ENCODE data around the gene DDO.
"Not testable (repeated sequence)": the region's sequence is repeated elsewhere in the genome, so short reads cannot be mapped to it uniquely, and the experiment has no call there.

DDO gene

DNA sequence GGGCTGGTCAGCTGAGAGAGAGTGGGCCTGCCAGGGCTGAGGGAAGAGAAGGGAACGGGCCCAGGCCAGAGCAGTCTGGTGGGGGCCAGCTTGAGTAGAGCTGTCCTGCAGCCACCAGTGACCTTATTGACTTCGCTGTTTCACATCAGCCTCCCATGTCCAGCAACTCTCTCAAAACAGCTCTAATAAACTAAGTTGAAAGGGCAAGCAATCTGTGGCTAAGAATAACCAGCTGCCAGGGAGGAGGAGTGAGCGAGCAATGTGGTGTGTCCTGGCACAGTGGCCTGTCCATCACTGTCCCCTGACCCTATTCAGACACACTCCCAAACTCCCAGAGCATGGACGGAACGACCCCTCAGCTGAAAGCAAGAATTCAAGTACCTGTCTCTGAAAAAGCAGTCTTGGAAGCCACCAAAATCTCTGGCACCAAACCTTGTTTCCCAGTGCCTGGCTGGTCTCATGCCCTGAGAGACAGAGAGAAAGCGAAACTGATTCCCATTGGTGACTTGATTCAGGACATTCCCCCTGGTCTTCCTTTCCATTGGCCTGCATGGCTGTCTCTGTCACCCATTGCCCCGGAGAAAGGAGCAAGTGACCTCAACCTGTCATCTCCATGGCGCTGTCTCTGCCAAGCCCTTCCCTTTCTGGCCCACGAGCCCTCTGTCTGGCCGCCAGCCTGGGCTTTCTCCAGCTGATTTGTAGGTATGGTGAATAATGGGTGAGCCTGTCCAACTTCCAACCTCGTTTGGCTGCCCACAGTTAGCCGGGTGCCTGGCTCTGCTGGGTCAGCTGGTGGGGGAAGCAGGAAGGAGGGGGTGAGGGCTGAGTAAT lies at the start of gene DDO:
Gene DDO, minus strand, starts transcription at position 490 of the 831 bp plus-strand sequence. CDS start 2,113 bp downstream, outside the sequence.
- DNase-seq, result no peak

DNA sequence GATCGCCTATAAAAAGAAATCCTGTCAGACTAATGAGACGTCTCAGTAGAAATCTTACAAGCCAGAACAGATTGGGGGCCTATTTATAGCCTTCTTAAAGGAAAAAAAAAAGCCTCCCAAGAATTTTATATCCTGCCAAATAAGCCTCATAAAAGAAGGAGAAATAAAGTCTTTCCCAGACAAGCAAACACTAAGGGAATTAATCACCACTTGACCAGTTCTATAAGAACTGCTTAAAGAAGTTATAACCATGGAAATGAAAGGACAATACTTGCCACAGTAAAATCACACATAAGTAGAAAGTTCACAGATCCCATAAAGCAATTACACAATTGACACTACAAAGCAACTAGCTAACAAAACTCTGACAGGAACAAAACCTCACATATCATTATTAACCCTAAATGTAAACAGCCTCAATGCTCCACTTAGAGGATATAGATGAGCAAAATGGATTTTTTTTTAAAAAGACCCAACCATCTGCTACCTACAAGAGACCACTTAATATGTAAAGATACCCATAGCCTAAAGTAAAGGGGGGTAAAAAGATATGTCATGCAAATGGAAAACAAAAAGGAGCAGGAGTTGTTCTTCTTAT lies 47.6 kb upstream of the DDO start:
- no peak for DNase-seq

- DNase-seq, result no peak
Measured at GRCh38 chr6:110461376-110461775, 46.0 kb upstream of the DDO start.

DNA sequence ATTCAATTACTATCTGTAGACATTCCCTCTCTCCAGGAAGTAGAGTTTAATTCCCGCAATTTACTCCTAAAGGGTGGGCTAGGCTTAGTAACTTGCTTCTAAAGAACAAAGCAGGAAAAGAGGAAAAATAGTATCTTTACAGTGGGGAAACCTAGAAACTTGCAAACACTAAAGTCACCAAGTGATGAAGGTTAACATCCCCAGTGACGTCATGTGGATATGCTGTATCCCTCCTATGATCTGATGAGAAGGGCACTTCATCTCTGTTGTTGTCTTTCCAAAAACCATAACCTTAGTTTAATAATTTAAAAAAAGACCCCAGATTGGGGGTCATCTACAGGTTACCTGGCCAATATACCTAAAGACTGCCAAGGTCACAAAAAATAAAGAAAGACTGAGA lies 43.8 kb upstream of the DDO start:
- no peak for DNase-seq

DNA sequence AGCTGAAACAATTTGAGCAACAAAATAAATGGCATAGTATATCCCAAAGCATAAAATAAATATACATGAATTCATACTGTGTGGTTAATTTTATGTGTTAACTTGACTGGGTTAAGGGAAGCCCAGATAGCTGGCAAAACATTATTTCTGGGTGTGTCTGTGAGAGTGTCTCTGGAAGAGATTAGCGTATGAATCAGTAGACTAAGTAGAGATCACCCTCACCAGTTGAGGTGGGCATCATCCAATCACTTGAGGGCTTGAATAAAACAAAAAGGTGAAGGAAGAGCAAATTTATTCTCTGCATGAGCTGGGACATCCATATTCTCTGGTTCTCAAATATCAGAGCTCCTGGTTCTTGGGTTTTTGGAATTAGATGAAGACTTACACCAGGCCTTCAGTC lies 43.1 kb upstream of the DDO start:
- no peak for DNase-seq

- DNase-seq, result not testable (repeated sequence)
Measured at GRCh38 chr6:110457567-110458175, 42.3 kb upstream of the DDO start.

DNA sequence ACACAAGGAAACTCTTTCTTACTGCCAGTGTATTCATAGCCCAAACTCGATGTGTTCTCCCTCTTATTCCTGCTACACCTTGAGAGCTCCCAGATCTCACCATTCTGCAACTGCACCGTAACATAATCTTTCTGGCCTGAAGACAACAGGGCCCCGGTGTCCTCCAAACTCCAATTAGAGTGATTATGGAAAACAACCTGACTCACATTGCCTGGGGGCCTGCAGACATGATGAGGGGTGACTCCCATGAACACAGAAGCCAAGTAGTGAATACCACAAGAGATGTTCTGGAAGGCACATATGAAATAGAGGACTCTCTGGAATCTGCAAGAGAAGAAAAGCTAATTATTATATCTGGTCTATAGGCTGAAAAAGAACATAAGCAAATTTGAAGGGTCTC lies 41.3 kb upstream of the DDO start:
- DNase-seq, result no peak

DNA sequence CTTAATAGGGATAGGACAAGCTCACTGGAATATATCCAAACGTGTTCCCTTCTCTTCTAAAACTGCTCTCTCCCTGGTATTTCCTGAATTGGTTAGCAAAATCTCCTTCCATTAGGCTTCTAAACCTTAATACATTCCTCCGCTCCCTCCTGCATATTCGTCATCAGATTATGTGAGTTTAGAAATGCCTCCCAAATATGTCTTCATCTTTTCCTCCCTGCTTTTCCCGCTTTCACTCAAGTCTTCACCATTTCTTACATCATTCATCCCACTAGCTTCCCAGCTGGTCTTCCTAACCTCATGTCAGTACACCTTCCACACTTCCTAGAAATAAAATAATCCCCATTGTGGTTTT lies 34.1 kb upstream of the DDO start:
- no peak for DNase-seq

DNA sequence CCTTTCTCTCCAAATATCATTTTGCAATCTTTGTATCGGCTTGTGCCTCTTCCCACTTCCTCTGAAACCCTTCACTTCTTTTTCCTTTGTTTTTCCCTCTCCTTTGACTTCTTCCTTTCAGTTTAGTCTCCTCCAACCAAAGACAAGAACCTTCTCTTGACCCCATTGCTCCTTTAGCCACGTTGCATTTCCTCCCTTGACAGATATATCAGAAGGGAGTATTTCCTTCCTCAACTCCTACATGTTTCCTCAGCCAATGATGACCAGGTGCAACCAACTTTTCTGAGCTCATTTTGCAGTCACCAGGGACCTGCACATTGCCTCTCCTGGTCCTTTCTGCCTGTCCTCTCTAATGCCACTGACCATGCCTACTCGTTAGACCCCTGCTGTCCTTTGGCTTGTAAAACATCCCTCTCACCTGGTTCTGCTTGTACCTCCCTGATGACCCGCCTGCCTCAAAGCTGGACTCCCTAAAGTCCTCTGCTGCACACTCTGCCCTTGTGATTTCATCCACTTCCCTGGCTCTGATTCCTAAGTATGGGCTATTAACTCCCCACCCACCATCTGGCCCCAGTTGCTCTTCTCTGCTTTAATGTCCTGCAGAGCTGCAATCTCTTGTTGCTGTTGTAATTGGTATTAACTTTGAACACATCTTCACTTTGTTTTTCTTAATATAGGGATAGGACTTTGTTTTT lies 33.6 kb upstream of the DDO start:
- DNase-seq, result no peak

- no peak for DNase-seq
Measured at GRCh38 chr6:110447761-110448160, 32.4 kb upstream of the DDO start.

DNA sequence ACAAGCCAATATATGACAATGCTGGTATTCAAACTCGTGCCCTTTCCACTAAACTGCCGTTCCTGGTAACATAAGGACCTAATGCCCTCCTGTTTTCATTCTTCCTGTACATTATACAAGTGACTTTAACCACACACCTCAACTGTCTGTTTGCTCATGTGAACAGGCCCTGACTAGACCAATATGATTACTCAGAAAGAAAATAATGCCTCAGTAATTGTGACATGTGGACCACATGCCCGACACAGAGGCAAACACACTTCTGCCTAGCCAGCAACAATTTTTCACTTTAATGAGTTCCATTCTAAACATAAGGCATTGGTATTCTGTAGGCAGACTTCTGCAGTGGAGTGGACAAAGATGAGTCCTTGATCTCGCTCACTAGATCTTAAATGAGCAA lies 31.0 kb upstream of the DDO start:
- DNase-seq, result no peak

DNA sequence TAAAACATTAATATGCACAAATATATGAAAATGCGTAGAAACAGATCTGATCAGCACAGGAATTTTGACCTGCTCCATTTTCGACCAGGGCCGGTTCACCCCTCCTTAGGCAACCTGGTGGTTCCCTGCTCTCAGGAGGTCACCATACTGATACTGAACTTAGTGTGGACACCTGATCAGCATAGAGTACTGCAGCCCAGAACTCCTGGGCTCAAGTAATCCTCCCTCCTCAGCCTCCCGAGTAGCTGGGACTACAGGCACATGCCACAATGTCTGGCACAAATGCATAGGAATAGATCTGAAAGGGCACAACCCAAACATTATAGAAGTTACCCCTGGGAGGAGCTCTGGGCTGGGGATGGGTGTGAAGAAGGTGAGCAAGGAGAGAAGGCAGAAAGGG lies 24.7 kb upstream of the DDO start:
- no peak for DNase-seq

DNA sequence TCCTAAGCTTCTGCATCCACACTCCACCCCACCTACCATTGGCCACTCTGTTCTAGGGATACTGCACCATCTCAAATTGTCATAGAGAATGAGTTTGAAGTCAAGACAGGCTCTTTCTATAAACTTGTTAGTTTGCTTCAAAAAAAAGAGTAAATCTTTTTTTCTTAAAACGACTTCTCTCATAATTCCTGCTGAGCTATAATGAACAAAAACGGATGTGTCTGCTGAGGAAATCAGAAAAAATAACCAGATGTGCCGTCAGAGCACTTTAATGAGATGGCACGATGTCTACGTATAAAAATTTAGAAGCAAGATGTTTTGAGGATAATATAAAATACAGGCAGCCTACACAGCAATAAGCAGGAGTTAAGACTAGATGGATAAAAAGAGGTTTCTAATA lies 24.0 kb upstream of the DDO start:
- DNase-seq, result no peak

DNA sequence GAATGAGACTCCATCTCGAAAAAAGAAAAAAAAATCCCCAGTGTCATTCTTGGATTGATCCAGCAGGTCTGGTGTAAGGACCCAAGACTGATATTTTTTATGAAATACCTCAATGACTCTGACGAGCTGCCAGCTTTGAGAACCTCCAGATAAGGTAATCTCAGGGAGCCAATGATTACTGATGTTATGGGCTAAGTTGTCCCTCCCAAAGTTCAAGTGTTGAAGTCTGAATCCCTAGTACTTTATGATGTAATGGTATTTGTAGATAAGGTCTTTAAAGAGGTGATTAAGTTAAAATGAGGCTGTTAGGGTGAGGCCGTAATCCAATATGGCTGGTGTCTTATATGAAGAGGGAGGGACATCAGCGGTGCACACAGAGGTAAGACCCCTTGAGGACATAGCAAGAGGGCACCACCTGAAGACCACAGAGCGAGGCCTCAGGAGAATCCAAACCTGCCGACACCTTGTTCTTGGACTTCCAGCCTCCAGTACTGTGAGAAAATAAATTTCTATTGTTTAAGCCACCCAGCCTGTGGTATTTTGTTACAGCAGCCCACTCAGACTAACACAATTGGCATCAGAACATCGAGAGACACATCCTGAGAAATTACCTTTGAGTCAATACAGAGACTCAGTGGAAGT lies 19.7 kb upstream of the DDO start:
- DNase-seq, result no peak

DNA sequence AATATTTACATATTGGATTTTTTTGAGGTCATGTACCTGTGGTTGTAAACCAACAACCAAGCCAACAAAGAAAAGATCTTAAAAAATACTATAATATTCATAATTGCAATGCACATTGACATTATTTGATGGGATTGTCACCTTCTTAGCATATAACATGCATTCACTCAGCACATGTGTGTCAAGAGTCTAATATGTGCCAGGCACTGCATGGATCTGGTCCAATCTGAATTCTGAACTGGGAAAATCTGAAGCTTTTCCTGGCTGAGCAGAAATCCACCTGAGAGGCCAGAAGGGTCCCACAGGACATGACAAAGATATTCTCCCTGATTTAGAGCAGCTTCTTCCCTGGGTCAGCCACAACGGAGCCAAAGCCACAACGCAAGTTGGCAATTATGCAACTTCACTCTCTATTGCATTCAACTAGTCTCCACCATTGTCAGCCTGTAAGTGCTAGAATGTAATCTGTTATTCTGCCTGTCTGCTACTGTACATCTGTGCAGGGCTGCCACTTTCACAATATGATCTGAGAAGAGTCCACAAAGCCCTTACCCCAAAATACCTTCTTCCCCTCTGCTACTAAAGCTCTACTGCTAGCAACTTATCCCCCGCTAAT lies 17.0 kb upstream of the DDO start:
- no peak for DNase-seq

DNA sequence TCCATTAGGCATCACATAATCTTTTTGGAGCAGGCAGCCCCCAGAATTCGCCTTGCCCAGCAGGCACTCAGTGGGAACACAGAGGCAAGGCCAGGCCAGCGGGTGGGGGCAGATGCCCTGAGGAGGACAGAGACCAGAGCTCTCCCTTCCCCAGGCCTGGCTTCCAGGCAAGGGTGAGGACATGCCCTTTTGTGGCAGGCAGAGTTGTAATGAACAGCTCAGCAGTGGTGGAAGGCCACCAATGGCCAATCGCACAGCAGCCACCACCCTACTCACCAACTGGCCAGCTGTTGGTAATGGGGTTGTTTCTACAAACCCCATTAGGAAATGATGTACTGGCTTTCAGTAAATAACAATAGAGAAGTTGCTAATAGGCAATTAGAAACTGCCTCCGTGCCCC lies 15.4 kb upstream of the DDO start:
- DNase-seq, result no peak

- DNase-seq, result no peak
Measured at GRCh38 chr6:110430236-110430635, 14.9 kb upstream of the DDO start.

DNA sequence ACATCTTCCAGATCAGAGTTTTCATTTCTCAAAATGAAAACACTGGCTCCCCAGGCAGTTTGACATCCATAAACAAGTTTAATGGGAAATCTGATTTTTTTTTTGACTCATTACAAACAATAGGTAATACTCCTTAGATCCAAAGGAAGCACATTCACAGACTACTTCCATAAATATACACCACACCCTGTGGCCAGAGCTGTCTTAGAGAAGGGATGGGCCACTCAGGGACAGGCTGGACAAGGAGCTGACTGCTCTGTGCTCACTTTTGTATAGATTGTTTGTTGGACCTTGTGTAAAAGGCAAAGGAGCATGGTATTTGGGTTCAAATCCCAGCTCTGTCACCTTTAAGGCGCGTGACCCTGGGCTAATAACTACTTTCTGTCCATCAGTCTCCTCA lies 12.8 kb upstream of the DDO start:
- no peak for DNase-seq

- no peak for DNase-seq
Measured at GRCh38 chr6:110425816-110426215, 10.4 kb upstream of the DDO start.

DNA sequence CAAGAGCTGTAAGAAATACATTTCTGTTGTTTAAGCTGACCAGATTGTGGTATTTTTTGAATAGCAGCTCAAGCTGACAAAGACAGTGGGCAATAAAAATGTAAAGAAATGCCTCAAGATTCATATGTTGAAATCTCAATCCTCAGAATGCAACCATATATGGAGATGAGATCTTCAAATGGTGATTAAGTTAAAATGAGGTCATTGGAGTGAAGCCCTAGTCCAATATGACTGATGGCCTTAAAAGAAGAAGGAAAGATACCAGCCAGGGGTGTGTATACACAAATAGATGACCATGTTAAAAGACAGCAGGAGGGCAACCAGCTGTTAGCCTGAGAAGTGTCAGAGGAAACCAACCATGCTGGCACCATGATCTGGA lies 7.1 kb upstream of the DDO start:
- DNase-seq, result no peak

DNA sequence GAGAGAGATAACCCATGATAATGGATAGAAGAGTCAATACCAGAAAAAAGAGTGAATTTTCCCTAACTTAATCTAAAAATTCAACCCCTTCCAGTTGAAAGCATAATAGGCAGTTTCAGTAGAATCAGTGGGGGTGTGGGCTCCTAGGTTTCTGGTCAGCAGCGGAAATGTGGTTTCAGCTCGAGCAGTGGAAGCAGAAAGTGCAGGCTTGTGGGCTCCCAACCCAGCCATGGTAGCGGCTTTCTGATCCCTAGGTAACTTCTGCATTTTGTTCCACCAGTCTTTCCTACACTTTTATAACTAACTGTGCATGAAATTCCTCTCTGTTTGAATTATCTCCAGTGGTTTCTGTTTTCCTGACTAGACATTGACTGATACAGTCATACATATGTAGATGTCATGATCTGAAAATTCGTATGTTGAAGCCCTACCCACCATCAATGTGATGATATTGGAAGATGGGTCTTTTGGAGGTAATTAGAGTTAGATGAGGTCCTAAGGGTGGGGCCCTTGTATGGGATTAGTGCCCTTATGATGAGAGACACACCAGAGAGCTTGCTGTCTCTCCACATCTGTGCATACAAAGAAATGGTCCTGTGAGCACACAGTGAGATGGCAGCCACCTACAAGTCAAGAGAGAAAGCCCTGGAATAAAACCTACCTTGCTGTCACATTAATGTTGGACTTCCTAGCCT lies 6.5 kb upstream of the DDO start:
- DNase-seq, result no peak

- no peak for DNase-seq
Measured at GRCh38 chr6:110419028-110419739, 3.8 kb upstream of the DDO start.

All from stimulated activated CD4-positive, alpha-beta T cell treated with anti-CD3 and anti-CD28 coated beads, Interleukin-4, amount 100 ng/mL, for 4 hours (primary cell).